Dendritic cell treated with granulocyte-macrophage colony-stimulating factor and Interleukin-4, amounts not matched to agents 40 ng/mL and 50 ng/mL, for 4 days (primary cell): Measurements from ENCODE around the gene CRK.
"Not testable (repeated sequence)": the region's sequence is repeated elsewhere in the genome, so short reads cannot be mapped to it uniquely, and the experiment has no call there.

Experiments
- H3K27ac Mint-ChIP-seq: one replicate; pipeline ENCODE4 v1.8.0; 2022; ENCODE audit warnings: mild to moderate bottlenecking, mixed read lengths
- H3K27me3 Mint-ChIP-seq: one replicate; pipeline ENCODE4 v1.8.0; 2022; ENCODE audit warnings: mild to moderate bottlenecking, mixed read lengths
- H3K36me3 Mint-ChIP-seq: one replicate; pipeline ENCODE4 v1.8.0; 2022; ENCODE audit warnings: low read depth, mixed read lengths
- H3K4me1 Mint-ChIP-seq: one replicate; pipeline ENCODE4 v1.8.0; 2022; ENCODE audit warnings: low read depth, mixed read lengths
- H3K4me3 Mint-ChIP-seq: one replicate; pipeline ENCODE4 v1.8.0; 2022; ENCODE audit warnings: mild to moderate bottlenecking, moderate library complexity, mixed read lengths
- H3K9me3 Mint-ChIP-seq: one replicate; pipeline ENCODE4 v1.8.0; 2022; ENCODE audit warnings: mixed read lengths
- intact Hi-C: fragments of 100-400 bp; cut with micrococcal nuclease; formaldehyde crosslinking; loops from one replicate; pipeline ENCODE4 v1.15.0; 2022

CRK gene

GRCh38 chr17:1464186-1464585 is 8.2 kb upstream of the CRK start:
- Mint-ChIP-seq H3K27ac (peak overlapping the region; percentile 82), H3K4me3 (no peak overlapping the region), H3K36me3 (peaks cover 51% of the 10 kb centered on the region), H3K4me1 (peaks cover 73% of the 10 kb centered on the region), H3K27me3 (peaks cover 44% of the 10 kb centered on the region), H3K9me3 (no peaks in the 10 kb centered on the region)
- intact Hi-C loops: no loop called here

- intact Hi-C loops: no loop called here
- H3K9me3 Mint-ChIP-seq: no peaks in the 10 kb centered on the region
- H3K4me1 Mint-ChIP-seq: peaks cover 61% of the 10 kb centered on the region
- peaks cover 40% of the 10 kb centered on the region for H3K27me3 Mint-ChIP-seq
- H3K27ac Mint-ChIP-seq: peak overlapping the region; percentile 82
- H3K36me3 Mint-ChIP-seq: peaks cover 34% of the 10 kb centered on the region
- H3K4me3 Mint-ChIP-seq: peak overlapping the region; percentile 51
Measured at GRCh38 chr17:1462164-1463112, 6.4 kb upstream of the CRK start.

- intact Hi-C loops: no loop called here
- peaks cover 72% of the 10 kb centered on the region for H3K4me1 Mint-ChIP-seq
- peaks cover 38% of the 10 kb centered on the region for H3K27me3 Mint-ChIP-seq
- H3K36me3 Mint-ChIP-seq: peaks cover 23% of the 10 kb centered on the region
- H3K27ac Mint-ChIP-seq: peak overlapping the region; percentile 47
- H3K9me3 Mint-ChIP-seq: no peaks in the 10 kb centered on the region
- no peak overlapping the region for H3K4me3 Mint-ChIP-seq
Measured at GRCh38 chr17:1461198-1461944, 5.3 kb upstream of the CRK start.

GRCh38 chr17:1460233-1460632 is 4.2 kb upstream of the CRK start:
- intact Hi-C loops: no loop called here
- Mint-ChIP-seq H3K4me3 (no peak overlapping the region), H3K27me3 (peaks cover 28% of the 10 kb centered on the region), H3K4me1 (peaks cover 71% of the 10 kb centered on the region), H3K27ac (no peak overlapping the region), H3K36me3 (peaks cover 18% of the 10 kb centered on the region), H3K9me3 (no peaks in the 10 kb centered on the region)

GRCh38 chr17:1455291-1455796 is 688 bp downstream of the CRK start:
- Mint-ChIP-seq H3K27me3 (peaks cover 25% of the 10 kb centered on the region), H3K4me1 (peaks cover 61% of the 10 kb centered on the region), H3K4me3 (peak overlapping the region; percentile 87), H3K36me3 (peaks cover 53% of the 10 kb centered on the region), H3K27ac (peak overlapping the region; percentile 86), H3K9me3 (no peaks in the 10 kb centered on the region)
- intact Hi-C loops: no loop called here

GRCh38 chr17:1454541-1454940 is 1.5 kb downstream of the CRK start:
- peak overlapping the region; percentile 87 for H3K4me3 Mint-ChIP-seq
- peaks cover 59% of the 10 kb centered on the region for H3K4me1 Mint-ChIP-seq
- peaks cover 21% of the 10 kb centered on the region for H3K27me3 Mint-ChIP-seq
- no peaks in the 10 kb centered on the region for H3K9me3 Mint-ChIP-seq
- intact Hi-C loops: no loop called here
- peaks cover 61% of the 10 kb centered on the region for H3K36me3 Mint-ChIP-seq
- H3K27ac Mint-ChIP-seq: peak overlapping the region; percentile 25

- Mint-ChIP-seq H3K4me1 (peaks cover 67% of the 10 kb centered on the region), H3K4me3 (peak overlapping the region; percentile 23), H3K27me3 (peaks cover 14% of the 10 kb centered on the region), H3K36me3 (peaks cover 70% of the 10 kb centered on the region)
- H3K27ac Mint-ChIP-seq, intact Hi-C loops, H3K9me3 Mint-ChIP-seq: not testable (repeated sequence)
Measured at GRCh38 chr17:1453694-1454093, 2.3 kb downstream of the CRK start.

GRCh38 chr17:1452836-1453235 is 3.2 kb downstream of the CRK start:
- peaks cover 10% of the 10 kb centered on the region for H3K27me3 Mint-ChIP-seq
- no peak overlapping the region for H3K4me3 Mint-ChIP-seq
- peaks cover 71% of the 10 kb centered on the region for H3K4me1 Mint-ChIP-seq
- intact Hi-C loops: no loop called here
- H3K36me3 Mint-ChIP-seq: peaks cover 77% of the 10 kb centered on the region
- no peaks in the 10 kb centered on the region for H3K9me3 Mint-ChIP-seq
- no peak overlapping the region for H3K27ac Mint-ChIP-seq

- peaks cover 71% of the 10 kb centered on the region for H3K4me1 Mint-ChIP-seq
- H3K27me3 Mint-ChIP-seq, H3K9me3 Mint-ChIP-seq, H3K27ac Mint-ChIP-seq, H3K4me3 Mint-ChIP-seq, intact Hi-C loops: not testable (repeated sequence)
- peaks cover 87% of the 10 kb centered on the region for H3K36me3 Mint-ChIP-seq
Measured at GRCh38 chr17:1450261-1450660, 5.8 kb downstream of the CRK start.

GRCh38 chr17:1449412-1449967 is 6.5 kb downstream of the CRK start:
- no peak overlapping the region for H3K4me3 Mint-ChIP-seq
- H3K4me1 Mint-ChIP-seq: peaks cover 69% of the 10 kb centered on the region
- intact Hi-C loops: no loop called here
- H3K27me3 Mint-ChIP-seq: no peaks in the 10 kb centered on the region
- no peak overlapping the region for H3K27ac Mint-ChIP-seq
- H3K9me3 Mint-ChIP-seq: no peaks in the 10 kb centered on the region
- peaks cover 87% of the 10 kb centered on the region for H3K36me3 Mint-ChIP-seq

- Mint-ChIP-seq H3K9me3 (no peaks in the 10 kb centered on the region), H3K36me3 (peaks cover 85% of the 10 kb centered on the region), H3K4me1 (peaks cover 48% of the 10 kb centered on the region), H3K27me3 (no peaks in the 10 kb centered on the region), H3K4me3 (no peak overlapping the region), H3K27ac (no peak overlapping the region)
- intact Hi-C loops: no loop called here
Measured at GRCh38 chr17:1447052-1447451, 9.0 kb downstream of the CRK start.

GRCh38 chr17:1446201-1446600 is 9.8 kb downstream of the CRK start:
- peaks cover 81% of the 10 kb centered on the region for H3K36me3 Mint-ChIP-seq
- peaks cover 44% of the 10 kb centered on the region for H3K4me1 Mint-ChIP-seq
- H3K4me3 Mint-ChIP-seq: no peak overlapping the region

GRCh38 chr17:1445695-1446094 is 10.3 kb downstream of the CRK start:
- Mint-ChIP-seq H3K36me3 (peaks cover 83% of the 10 kb centered on the region), H3K4me1 (peaks cover 44% of the 10 kb centered on the region)
- H3K27me3 Mint-ChIP-seq, H3K27ac Mint-ChIP-seq, intact Hi-C loops, H3K9me3 Mint-ChIP-seq, H3K4me3 Mint-ChIP-seq: not testable (repeated sequence)

More at GRCh38 chr17:1446201-1446600, 9.8 kb downstream of the CRK start:
- intact Hi-C loops: no loop called here
- H3K27me3 Mint-ChIP-seq: no peaks in the 10 kb centered on the region
- H3K9me3 Mint-ChIP-seq: no peaks in the 10 kb centered on the region
- H3K27ac Mint-ChIP-seq: no peak overlapping the region

- Mint-ChIP-seq H3K36me3 (peaks cover 82% of the 10 kb centered on the region), H3K4me1 (peaks cover 27% of the 10 kb centered on the region)
- H3K9me3 Mint-ChIP-seq, H3K27ac Mint-ChIP-seq, H3K4me3 Mint-ChIP-seq, H3K27me3 Mint-ChIP-seq, intact Hi-C loops: not testable (repeated sequence)
Measured at GRCh38 chr17:1442721-1443120, 13.3 kb downstream of the CRK start.
